HepG2 (cell line): ENCODE data around the gene ENTREP3. TPM values are rescaled to one million over a fixed set of nuclear protein-coding genes. Genes with fewer than 3 reads are reported as not detected.

Experiments used
- GABPB1 ChIP-seq: IDR thresholded peaks from 2 replicates; pipeline ENCODE4 v1.6.1; 2016; ENCODE audit warnings: mild to moderate bottlenecking, missing genetic modification reagents, moderate library complexity, missing compliant biosample characterization
- HDAC6 ChIP-seq: fragments of 200-600 bp; sonication (generic); IDR thresholded peaks from 2 replicates; pipeline ENCODE4 v1.7.0; 2017; ENCODE audit warnings: mild to moderate bottlenecking, antibody characterized with exemption, low read length, low read depth
- JDP2 ChIP-seq: sonication (generic); formaldehyde crosslinking; IDR thresholded peaks from 2 replicates; pipeline ENCODE4 v1.8.1; 2022; ENCODE audit warnings: missing genetic modification reagents, borderline replicate concordance
- PAX8 ChIP-seq: sonication (generic); formaldehyde crosslinking; IDR thresholded peaks from 2 replicates; pipeline ENCODE4 v1.8.0; 2022; ENCODE audit warnings: mild to moderate bottlenecking, missing genetic modification reagents, borderline replicate concordance
- PCBP2 ChIP-seq: fragments of 200-400 bp; formaldehyde crosslinking; optimal IDR thresholded peaks from 2 replicates; pipeline ENCODE3; 2018; ENCODE audit warnings: low read length, low read depth; ENCODE audit not compliant: poor library complexity, severe bottlenecking
- RFX3 ChIP-seq: IDR thresholded peaks from 2 replicates; pipeline ENCODE4 v1.6.1; 2016; ENCODE audit warnings: missing biosample characterization, missing genetic modification reagents
- RORA ChIP-seq: sonication (generic); formaldehyde crosslinking; IDR thresholded peaks from 2 replicates; pipeline ENCODE4 v1.5.0; 2020; ENCODE audit warnings: mild to moderate bottlenecking, missing genetic modification reagents, moderate library complexity
- ZNF383 ChIP-seq: sonication (generic); formaldehyde crosslinking; IDR thresholded peaks from 2 replicates; pipeline ENCODE4 v1.4.0; 2020; ENCODE audit warnings: missing genetic modification reagents, mild to moderate bottlenecking, borderline replicate concordance
- ZNF431 ChIP-seq: sonication (generic); formaldehyde crosslinking; IDR thresholded peaks from 2 replicates; pipeline ENCODE4 v1.9.0; 2022; ENCODE audit warnings: missing genetic modification reagents, low read depth, mild to moderate bottlenecking, borderline replicate concordance
- ZNF879 ChIP-seq: sonication (generic); formaldehyde crosslinking; IDR thresholded peaks from 2 replicates; pipeline ENCODE4 v1.8.1; 2023; ENCODE audit warnings: missing genetic modification reagents
- polyA plus RNA-seq, 8 experiments: library from polyadenylated mRNA; depleted of rRNA in 3 of 8; stranded (reverse) in 7 of 8; unstranded in 1 of 8; fragments of >200 nt; fragmentation: Illumina TruSeq in 4 of 8; extraction: Trizol in 4 of 8; gene quantifications; 2 replicates each; pipeline versions ENCODE4 v1.2.1 to v1.2.3, GENCODE V29; 2011 to 2016; ENCODE audit warnings: low read depth in 4 of 8, missing spikeins in 1 of 8, mixed read lengths in 1 of 8; ENCODE audit not compliant: insufficient read depth in 1 of 8
- total RNA-seq, 5 experiments: library from RNA; depleted of rRNA; stranded (reverse); fragments of >200 nt; fragmentation: Illumina TruSeq; extraction: Trizol; gene quantifications; 2 replicates each; pipeline ENCODE4 v1.2.3, GENCODE V29; 2016; ENCODE audit warnings: low read depth in 1 of 5
- TF ChIP-seq, protein P1 (sequence below): sonication (generic); formaldehyde crosslinking; IDR thresholded peaks from 2 replicates; pipeline ENCODE4 v1.5.0; 2020; ENCODE audit warnings: mild to moderate bottlenecking, missing genetic modification reagents
- TF ChIP-seq, protein P2 (sequence below): sonication (generic); formaldehyde crosslinking; IDR thresholded peaks from 2 replicates; pipeline ENCODE4 v1.8.0; 2022; ENCODE audit warnings: mild to moderate bottlenecking, missing genetic modification reagents, moderate library complexity
- TF ChIP-seq, protein P3 (sequence below): IDR thresholded peaks from 2 replicates; pipeline ENCODE4 v1.6.1; 2016; ENCODE audit warnings: control low read depth
- TF ChIP-seq, protein P4 (sequence below): sonication (generic); formaldehyde crosslinking; IDR thresholded peaks from 2 replicates; pipeline ENCODE4 v1.5.1; 2020; ENCODE audit warnings: missing genetic modification reagents, mild to moderate bottlenecking, borderline replicate concordance
- TF ChIP-seq, protein P5 (sequence below): IDR thresholded peaks from 2 replicates; pipeline ENCODE4 v1.6.1; 2018; ENCODE audit warnings: missing genetic modification reagents
- TF ChIP-seq, protein P6 (sequence below): sonication (generic); formaldehyde crosslinking; IDR thresholded peaks from 2 replicates; pipeline ENCODE4 v1.5.0; 2020; ENCODE audit warnings: mild to moderate bottlenecking, missing genetic modification reagents, borderline replicate concordance

ENTREP3 gene
- total and polyA plus RNA-seq, 2 of the 13 experiments (the other 11 are each of a cell fraction or from before 2014, with no cell fraction given): 4.1 to 9.9 TPM

DNA sequence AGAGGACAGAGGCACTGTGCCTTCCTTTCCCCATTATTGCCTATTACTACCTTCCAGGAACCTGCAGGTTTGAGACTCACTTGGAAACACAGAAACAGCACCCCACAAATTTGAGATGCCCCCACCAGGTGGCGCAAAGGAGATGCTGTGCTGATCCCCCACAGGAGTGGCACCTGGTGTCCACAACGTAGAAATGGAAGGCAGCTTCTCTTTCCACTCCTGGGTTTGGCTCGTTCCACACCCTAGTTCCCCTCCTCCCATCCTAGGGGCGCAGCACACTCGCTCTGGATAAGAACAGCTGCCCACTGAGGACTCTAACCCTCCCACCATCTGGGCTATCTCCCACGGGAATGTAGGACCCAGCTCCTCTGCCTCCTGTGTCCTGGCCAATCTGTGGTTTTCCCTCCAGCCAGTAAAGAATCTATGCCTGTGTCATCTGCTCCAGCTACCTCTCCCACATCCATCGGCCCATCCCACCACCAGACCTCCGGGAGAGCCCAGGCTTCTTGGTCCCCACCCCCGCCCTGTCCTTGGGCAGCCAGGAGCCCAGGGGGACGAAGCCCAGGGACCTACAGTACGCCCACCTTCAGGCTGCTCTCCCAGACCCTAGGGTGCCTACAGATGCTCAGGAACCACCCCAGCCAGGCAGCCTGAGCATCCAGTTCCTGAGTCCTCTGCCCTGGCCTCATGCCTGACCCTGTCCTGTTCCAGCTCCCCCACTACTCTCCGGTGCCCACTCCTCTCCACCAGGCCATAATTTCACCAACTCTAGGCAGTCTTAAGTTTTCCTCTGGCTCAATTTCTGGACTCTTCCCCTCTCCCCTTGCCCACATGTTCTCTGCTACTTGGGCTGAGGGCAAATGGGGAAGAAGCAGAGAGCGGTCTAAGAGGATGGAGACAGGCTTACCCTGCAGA is 48.1 kb downstream of the ENTREP3 start (continued):
- TF ChIP-seq, protein P1, sequence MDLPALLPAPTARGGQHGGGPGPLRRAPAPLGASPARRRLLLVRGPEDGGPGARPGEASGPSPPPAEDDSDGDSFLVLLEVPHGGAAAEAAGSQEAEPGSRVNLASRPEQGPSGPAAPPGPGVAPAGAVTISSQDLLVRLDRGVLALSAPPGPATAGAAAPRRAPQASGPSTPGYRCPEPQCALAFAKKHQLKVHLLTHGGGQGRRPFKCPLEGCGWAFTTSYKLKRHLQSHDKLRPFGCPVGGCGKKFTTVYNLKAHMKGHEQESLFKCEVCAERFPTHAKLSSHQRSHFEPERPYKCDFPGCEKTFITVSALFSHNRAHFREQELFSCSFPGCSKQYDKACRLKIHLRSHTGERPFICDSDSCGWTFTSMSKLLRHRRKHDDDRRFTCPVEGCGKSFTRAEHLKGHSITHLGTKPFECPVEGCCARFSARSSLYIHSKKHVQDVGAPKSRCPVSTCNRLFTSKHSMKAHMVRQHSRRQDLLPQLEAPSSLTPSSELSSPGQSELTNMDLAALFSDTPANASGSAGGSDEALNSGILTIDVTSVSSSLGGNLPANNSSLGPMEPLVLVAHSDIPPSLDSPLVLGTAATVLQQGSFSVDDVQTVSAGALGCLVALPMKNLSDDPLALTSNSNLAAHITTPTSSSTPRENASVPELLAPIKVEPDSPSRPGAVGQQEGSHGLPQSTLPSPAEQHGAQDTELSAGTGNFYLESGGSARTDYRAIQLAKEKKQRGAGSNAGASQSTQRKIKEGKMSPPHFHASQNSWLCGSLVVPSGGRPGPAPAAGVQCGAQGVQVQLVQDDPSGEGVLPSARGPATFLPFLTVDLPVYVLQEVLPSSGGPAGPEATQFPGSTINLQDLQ: no peak
- TF ChIP-seq, protein P2, sequence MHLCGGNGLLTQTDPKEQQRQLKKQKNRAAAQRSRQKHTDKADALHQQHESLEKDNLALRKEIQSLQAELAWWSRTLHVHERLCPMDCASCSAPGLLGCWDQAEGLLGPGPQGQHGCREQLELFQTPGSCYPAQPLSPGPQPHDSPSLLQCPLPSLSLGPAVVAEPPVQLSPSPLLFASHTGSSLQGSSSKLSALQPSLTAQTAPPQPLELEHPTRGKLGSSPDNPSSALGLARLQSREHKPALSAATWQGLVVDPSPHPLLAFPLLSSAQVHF (CRISPR knock-in tag): no peak
- TF ChIP-seq ZNF879 (CRISPR knock-in tag) (no peak), PCBP2 (no peak), ZNF383 (no peak), GABPB1 (CRISPR knock-in tag) (no peak), HDAC6 (no peak), RFX3 (CRISPR knock-in tag) (no peak), ZNF431 (no peak), JDP2 (no peak), RORA (CRISPR knock-in tag) (no peak), PAX8 (CRISPR knock-in tag) (no peak)
- TF ChIP-seq, protein P3, sequence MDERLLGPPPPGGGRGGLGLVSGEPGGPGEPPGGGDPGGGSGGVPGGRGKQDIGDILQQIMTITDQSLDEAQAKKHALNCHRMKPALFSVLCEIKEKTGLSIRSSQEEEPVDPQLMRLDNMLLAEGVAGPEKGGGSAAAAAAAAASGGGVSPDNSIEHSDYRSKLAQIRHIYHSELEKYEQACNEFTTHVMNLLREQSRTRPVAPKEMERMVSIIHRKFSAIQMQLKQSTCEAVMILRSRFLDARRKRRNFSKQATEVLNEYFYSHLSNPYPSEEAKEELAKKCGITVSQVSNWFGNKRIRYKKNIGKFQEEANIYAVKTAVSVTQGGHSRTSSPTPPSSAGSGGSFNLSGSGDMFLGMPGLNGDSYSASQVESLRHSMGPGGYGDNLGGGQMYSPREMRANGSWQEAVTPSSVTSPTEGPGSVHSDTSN (CRISPR knock-in tag): no peak
- TF ChIP-seq, protein P4, sequence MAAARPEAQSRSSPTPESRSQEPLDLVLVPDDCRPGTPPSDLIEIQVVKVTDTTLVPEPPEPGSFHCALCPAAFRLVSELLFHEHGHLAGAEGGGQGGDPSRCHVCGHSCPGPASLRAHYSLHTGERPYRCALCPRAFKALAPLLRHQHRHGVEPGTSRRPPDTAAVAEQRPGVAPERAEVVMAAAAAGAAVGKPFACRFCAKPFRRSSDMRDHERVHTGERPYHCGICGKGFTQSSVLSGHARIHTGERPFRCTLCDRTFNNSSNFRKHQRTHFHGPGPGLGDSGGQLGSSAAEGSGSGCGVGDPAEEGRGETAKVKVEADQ (CRISPR knock-in tag): no peak
- TF ChIP-seq, protein P5, sequence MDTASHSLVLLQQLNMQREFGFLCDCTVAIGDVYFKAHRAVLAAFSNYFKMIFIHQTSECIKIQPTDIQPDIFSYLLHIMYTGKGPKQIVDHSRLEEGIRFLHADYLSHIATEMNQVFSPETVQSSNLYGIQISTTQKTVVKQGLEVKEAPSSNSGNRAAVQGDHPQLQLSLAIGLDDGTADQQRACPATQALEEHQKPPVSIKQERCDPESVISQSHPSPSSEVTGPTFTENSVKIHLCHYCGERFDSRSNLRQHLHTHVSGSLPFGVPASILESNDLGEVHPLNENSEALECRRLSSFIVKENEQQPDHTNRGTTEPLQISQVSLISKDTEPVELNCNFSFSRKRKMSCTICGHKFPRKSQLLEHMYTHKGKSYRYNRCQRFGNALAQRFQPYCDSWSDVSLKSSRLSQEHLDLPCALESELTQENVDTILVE (CRISPR knock-in tag): no peak
- TF ChIP-seq, protein P6, sequence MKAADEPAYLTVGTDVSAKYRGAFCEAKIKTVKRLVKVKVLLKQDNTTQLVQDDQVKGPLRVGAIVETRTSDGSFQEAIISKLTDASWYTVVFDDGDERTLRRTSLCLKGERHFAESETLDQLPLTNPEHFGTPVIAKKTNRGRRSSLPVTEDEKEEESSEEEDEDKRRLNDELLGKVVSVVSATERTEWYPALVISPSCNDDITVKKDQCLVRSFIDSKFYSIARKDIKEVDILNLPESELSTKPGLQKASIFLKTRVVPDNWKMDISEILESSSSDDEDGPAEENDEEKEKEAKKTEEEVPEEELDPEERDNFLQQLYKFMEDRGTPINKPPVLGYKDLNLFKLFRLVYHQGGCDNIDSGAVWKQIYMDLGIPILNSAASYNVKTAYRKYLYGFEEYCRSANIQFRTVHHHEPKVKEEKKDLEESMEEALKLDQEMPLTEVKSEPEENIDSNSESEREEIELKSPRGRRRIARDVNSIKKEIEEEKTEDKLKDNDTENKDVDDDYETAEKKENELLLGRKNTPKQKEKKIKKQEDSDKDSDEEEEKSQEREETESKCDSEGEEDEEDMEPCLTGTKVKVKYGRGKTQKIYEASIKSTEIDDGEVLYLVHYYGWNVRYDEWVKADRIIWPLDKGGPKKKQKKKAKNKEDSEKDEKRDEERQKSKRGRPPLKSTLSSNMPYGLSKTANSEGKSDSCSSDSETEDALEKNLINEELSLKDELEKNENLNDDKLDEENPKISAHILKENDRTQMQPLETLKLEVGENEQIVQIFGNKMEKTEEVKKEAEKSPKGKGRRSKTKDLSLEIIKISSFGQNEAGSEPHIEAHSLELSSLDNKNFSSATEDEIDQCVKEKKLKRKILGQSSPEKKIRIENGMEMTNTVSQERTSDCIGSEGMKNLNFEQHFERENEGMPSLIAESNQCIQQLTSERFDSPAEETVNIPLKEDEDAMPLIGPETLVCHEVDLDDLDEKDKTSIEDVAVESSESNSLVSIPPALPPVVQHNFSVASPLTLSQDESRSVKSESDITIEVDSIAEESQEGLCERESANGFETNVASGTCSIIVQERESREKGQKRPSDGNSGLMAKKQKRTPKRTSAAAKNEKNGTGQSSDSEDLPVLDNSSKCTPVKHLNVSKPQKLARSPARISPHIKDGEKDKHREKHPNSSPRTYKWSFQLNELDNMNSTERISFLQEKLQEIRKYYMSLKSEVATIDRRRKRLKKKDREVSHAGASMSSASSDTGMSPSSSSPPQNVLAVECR (CRISPR knock-in tag): peak; percentile 38; the same call in 1 of the 2 replicates
